Midbrain (tissue), 1 donor: ENCODE data around the gene CACNB3.

ENCODE experiments used
- DNase-seq: peaks from one replicate; lab custom pipeline; 2025; lab: John Stamatoyannopoulos, UW

The CACNB3 gene

DNA sequence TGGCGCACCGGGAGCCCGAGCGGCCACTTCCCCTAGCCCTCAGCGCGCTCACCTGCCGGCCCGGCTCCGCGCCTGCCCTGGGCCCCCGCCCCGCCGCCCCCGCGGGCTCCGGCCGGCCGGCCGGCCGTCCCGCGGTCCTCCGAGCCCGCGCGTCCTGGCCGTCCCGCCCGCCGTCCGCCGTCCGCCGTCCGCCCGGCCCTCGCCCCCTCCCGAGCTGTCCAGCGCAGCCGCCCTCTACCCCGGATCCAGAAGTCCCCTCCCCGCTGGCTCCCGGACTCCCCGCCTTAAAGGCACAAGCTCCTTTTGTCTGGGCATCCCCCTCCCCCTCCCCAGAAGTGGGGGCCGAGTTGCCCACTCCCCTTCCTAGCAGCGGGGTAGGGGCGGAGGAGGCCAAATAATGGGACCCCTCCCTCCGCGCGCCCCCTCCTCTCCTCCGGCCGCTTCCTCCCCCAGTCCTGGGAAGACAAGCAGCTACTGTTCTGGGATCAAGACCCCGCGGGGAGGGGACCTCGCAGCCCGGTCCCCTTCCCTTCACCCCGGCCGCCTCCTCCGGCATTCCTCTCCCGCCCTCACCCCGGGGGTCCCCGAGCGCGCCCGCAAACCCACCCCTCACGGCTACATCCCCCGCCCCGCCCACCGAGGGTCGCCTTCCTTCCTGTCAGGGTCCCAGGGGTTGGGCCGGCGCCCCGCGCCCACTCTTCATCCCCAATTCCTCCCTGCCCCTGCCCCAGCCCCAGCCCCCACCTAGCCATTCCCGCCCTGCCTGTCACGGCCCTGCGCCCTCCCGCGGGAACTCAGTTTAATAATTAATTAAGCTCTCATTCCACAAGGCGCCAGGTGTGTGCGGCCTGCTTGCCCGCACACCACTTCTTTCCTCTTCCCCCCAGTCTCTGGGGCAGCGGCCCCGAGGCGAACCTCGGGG lies 29.2 kb upstream of the CACNB3 start, which contains the start of gene ADCY6:
ADCY6 (minus strand) TSS at position 236 of the 922 bp plus-strand sequence. CDS start 5,655 bp downstream, outside the sequence.
- DNase-seq, result peak; percentile 36

- no peak for DNase-seq
Measured at GRCh38 chr12:48789858-48790326, 28.4 kb upstream of the CACNB3 start.

- DNase-seq, result no peak
Measured at GRCh38 chr12:48793696-48794095, 24.6 kb upstream of the CACNB3 start.

GRCh38 chr12:48794870-48795269 lies 23.4 kb upstream of the CACNB3 start:
- no peak for DNase-seq

DNA sequence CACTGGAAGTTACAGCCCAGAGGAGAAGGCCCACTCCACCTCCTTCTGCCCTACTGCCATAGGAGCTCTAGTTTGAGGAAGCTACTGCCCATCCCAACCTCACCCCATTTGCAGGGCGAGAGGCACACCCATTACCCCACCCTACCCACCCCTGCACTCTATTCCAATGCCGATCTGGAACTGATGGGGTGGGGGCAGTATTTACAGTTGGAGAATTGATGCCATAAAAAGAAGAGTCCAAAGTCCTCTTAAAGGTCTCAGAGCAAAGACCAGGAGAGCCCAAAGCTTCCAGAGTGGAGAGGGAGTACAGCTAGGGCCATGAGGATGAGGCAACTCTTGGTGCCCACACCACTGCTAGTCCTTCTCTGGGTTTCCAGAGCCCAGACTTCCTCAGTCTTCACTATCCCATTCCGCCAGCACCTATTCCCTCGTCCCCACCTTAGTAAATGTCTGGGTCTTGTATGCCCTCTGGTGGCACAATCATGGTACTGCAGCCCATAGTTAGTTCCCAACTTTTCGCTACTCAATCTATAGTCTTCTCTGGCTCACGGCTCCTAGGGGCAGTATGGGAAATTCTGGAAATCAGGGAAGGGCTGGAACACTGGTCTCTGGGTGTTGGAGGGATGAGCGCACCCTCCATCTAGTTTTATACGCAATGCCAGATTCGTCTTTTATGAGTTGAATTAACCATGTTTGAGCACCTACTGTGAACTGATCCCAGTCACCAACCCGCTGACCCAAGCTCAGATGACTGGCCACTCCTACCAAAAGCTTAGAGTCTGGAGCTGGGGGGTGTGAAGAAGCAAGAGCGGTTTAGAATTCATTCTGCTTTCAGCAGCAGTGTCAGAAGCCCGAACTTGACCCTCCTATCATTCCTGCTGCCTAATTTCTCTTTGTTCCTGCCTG lies 22.5 kb upstream of the CACNB3 start:
- DNase-seq, result peak; percentile 76

- no peak for DNase-seq
Measured at GRCh38 chr12:48796976-48797375, 21.3 kb upstream of the CACNB3 start.

GRCh38 chr12:48800457-48800856 lies 17.8 kb upstream of the CACNB3 start:
- DNase-seq, result no peak

DNA sequence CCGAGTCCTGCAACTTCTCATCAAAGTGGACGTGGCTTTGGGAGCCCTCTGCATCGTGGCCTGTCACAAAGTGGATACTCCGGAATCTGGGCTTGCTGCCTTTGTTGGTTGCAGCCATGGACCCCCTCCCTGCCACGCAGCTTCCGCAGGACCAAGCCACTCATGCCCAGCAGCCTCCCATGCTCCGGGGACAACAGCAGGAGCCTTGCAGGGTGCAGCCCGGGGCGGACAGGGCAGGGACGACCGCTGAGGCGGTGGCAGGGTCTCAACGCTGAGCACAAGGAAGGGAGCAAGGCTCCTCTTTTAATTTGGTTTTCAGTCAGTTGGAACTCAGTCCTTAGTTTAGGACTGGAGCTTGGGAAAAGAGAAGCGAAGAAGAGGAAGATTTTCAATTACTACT lies 17.3 kb upstream of the CACNB3 start:
- no peak for DNase-seq

DNA sequence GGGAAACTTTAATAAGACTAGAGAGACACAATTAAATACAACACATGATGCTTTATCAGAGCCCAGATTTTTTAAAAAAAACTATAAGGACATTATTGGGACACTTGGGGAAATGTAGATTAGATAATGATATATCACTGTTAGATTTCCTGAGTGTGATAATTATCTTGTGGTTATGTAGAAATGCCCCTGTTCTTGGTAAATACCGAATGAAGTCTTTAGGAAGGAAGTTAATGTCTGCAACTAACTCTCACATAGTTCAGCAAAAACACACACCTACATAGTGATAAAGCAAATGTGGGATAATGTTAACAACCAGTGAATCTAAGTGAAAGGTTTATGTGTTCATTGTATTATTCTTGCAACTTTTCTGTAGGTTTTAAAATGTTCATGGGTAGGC lies 14.6 kb upstream of the CACNB3 start:
- no peak for DNase-seq

- DNase-seq, result no peak
Measured at GRCh38 chr12:48807981-48808380, 10.3 kb upstream of the CACNB3 start.

GRCh38 chr12:48810903-48811431 lies 7.3 kb upstream of the CACNB3 start:
- DNase-seq, result no peak

DNA sequence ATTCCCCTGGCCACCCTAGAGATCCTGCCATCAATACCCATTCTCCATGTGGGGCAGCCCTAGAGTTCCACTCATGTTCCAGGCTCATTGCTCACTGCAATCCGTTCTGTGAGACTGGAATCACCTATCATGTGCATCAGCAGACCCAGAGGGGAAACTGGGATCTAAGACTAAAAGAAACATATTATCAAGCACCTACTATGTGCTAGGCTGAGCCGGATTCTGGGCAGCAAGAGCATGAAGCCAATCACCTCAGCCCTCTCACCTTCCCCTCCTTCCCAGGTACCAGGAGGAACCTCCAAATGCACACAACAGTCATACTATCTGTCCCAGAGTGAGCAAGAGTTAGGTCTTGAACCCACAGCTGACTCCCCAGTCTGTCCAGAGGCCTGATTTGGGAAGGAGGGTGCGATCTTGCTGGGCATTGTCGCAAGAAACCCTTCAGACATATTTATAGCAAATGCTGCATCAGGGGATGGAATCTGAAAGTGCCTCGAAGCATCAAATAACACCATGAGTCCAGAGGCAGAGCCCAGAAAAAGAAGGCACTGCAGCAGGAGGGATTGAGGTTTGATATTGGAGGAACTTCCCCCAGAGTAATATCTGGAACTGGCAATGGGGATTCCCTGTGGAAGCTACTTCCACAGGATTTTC lies 6.7 kb upstream of the CACNB3 start:
- DNase-seq, result no peak

DNA sequence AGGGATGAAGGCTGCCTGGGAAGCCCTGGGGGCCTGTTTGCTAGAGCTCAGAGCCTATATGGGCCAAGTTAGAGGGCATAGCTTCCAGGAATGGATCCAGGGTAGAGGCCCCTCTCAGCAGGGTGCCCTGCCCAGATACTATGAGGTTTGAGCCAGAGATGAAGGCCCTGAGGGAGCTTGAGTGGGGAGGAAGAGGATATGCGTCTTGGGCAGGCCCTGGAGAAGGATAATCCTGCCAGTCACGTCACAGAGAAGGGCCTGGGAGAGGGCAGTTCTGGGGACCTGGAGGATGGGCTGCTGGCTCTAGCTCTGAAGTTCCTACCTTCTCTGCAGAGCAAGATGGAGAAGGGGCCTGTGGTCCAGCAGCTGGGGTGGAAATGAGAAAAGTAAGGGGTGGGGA lies 5.9 kb upstream of the CACNB3 start:
- no peak for DNase-seq

GRCh38 chr12:48813465-48814261 lies 4.6 kb upstream of the CACNB3 start:
- no peak for DNase-seq

GRCh38 chr12:48814262-48815125 lies 3.8 kb upstream of the CACNB3 start:
- peak; percentile 65 for DNase-seq

GRCh38 chr12:48815126-48816110 lies 2.9 kb upstream of the CACNB3 start:
- DNase-seq, result peak; percentile 29

DNA sequence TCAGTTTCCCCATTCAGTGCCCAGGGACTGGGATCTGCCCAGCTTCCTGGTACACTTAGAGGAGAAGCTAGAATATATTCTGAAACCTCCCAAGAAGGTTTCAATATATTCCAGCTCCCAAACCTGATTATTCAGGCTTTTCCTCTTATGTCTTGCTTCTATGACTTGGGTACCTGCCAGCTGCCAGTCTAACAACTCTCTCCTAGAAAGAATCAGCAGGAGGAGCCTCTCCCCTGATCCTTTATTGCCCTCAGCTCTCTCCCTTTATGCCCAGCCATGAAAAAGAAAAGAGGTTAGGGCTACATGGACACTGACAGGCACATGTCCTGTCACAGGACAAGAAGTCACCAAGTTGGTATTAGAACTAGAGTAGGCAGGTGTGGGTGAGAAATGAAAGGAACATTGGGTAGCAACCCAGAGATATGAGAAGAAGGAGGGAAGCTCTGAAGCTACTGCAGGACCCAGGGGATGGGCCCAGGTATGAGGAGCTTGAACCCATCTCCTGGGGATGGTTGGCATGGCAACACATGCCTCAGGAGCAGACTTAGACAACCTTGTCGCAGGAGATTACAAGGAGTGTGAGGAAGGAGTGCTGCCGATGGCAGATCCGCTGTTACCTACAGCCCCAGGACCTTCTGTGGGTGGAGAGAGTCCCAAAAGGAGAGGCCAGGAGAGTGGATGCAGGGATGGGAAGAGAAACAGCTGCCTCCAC lies 2.0 kb upstream of the CACNB3 start:
- DNase-seq, result no peak
